GM12878 (cell line): ENCODE measurements around the gene SIGLEC6. TPM values are rescaled to one million over a fixed set of nuclear protein-coding genes. Genes with fewer than 3 reads are reported as not detected.

Experiments
- ATAC-seq: fragments of 200-7000 bp; cut with Tn5 transposase; 3 replicates; pipeline ENCODE4 v1.9.1; 2020; ENCODE audit warnings: mild to moderate bottlenecking, moderate library complexity
- BruUV-seq: library from RNA; stranded (reverse); fragments of 400-500 nt; replicated peaks from 2 replicates; lab custom pipeline; 2021; lab: Mats Ljungman, UMichigan
- CTCF ChIA-PET: fragments of 300-600 bp; sonication (Branson Sonifier 250); formaldehyde crosslinking; extraction: SDS; loops from one replicate; lab custom pipeline; 2021; ENCODE audit warnings: inconsistent platforms; lab: Yijun Ruan, JAX
- POLR2A ChIA-PET: fragments of 350-600 bp; formaldehyde crosslinking; extraction: SDS; loops from one replicate; lab custom pipeline; 2021; ENCODE audit warnings: inconsistent platforms; lab: Charles Lee
- RAD21 ChIA-PET: fragments of 300-600 bp; sonication (Branson Sonifier 250); formaldehyde crosslinking; loops from one replicate; lab custom pipeline; 2023; ENCODE audit warnings: antibody characterized with exemption; ENCODE audit not compliant: unreplicated experiment; lab: Charles Lee
- SMC1A ChIA-PET: fragments of 300-600 bp; sonication (Branson Sonifier 250); formaldehyde crosslinking; loops from one replicate; lab custom pipeline; 2023; ENCODE audit not compliant: unreplicated experiment, uncharacterized antibody; lab: Charles Lee
- DNase-seq: peaks from one replicate; pipeline ENCODE4 v3.0.0-alpha.2; 2011; ENCODE audit warnings: low read depth, low spot score
- FAIRE-seq: peaks from 3 replicates; lab custom pipeline; 2011; peaks lifted over from hg19 to GRCh38; lab: Jason Lieb, UNC
- H2AFZ ChIP-seq: 2 replicates; pipeline ENCODE4 v1.6.0; 2011; ENCODE audit warnings: low read depth, low read length, control low read depth; ENCODE audit not compliant: control insufficient read depth
- H3K27ac ChIP-seq: 2 replicates; pipeline ENCODE4 v1.5.1; 2011; ENCODE audit warnings: control low read depth; ENCODE audit not compliant: control insufficient read depth, insufficient read depth
- H3K27me3 ChIP-seq, 2 experiments: replicated peaks in 1 of 2; 2 replicates each; pipeline versions ENCODE4 v1.6.0 to v1.6.1; 2011; ENCODE audit warnings: low read length in 1 of 2; ENCODE audit not compliant: control insufficient read depth in 2 of 2, insufficient read depth in 2 of 2
- H3K36me3 ChIP-seq, 2 experiments: 2 replicates each; pipeline ENCODE4 v1.5.1; 2011; ENCODE audit warnings: low read length in 1 of 2; ENCODE audit not compliant: control insufficient read depth in 2 of 2, insufficient read depth in 2 of 2
- H3K4me1 ChIP-seq: 2 replicates; pipeline ENCODE4 v1.6.1; 2011; ENCODE audit warnings: mild to moderate bottlenecking, low read length, moderate library complexity, mixed read lengths; ENCODE audit not compliant: control insufficient read depth, insufficient read depth
- H3K4me2 ChIP-seq: 2 replicates; pipeline ENCODE4 v1.6.0; 2011; ENCODE audit warnings: control low read depth; ENCODE audit not compliant: control insufficient read depth, insufficient read depth
- H3K4me3 ChIP-seq: fragments of 200-600 bp; sonication (generic); 2 replicates; pipeline ENCODE4 v1.5.1; 2016
- H3K79me2 ChIP-seq: 2 replicates; pipeline ENCODE4 v1.6.0; 2011; ENCODE audit warnings: low read length; ENCODE audit not compliant: control insufficient read depth, insufficient read depth
- H3K9ac ChIP-seq: 2 replicates; pipeline ENCODE4 v1.8.0; 2011; ENCODE audit warnings: low read length, control low read depth, mixed read lengths; ENCODE audit not compliant: control insufficient read depth, insufficient read depth
- H3K9me3 ChIP-seq: replicated peaks from 3 replicates; pipeline ENCODE4 v1.5.1; 2011; ENCODE audit warnings: mild to moderate bottlenecking, low read length; ENCODE audit not compliant: control insufficient read depth, insufficient read depth
- H4K20me1 ChIP-seq: 2 replicates; pipeline ENCODE4 v1.6.0; 2011; ENCODE audit not compliant: control insufficient read depth, insufficient read depth
- ELK1 ChIP-seq: IDR thresholded peaks from 2 replicates; pipeline ENCODE4 v1.6.1; 2012; ENCODE audit warnings: low read depth, low read length, improper control_type of control experiment
- EP300 ChIP-seq, 2 experiments: fragments of 150-350 bp in 1 of 2; IDR thresholded peaks; 2 replicates each; pipeline ENCODE4 v1.6.1; 2011 to 2012; ENCODE audit warnings: low read depth in 2 of 2, low read length in 2 of 2, borderline replicate concordance in 1 of 2, improper control_type of control experiment in 1 of 2, inconsistent platforms in 1 of 2; ENCODE audit not compliant: control insufficient read depth in 1 of 2
- EZH2 ChIP-seq: IDR thresholded peaks from 2 replicates; pipeline ENCODE4 v1.6.1; 2012; ENCODE audit warnings: low read depth, mild to moderate bottlenecking, control low read depth, inconsistent platforms, low read length, borderline replicate concordance; ENCODE audit not compliant: control insufficient read depth
- IKZF1 ChIP-seq: fragments of 450-650 bp; conservative IDR thresholded peaks from 2 replicates; pipeline ENCODE4 v1.6.1; 2017; ENCODE audit warnings: antibody characterized with exemption, mild to moderate bottlenecking
- MXI1 ChIP-seq: fragments of 150-350 bp; IDR thresholded peaks from 2 replicates; pipeline ENCODE4 v1.6.1; 2011; ENCODE audit warnings: low read depth, mild to moderate bottlenecking, inconsistent platforms, low read length, improper control_type of control experiment
- NKRF ChIP-seq: fragments of 450-650 bp; conservative IDR thresholded peaks from 2 replicates; pipeline ENCODE4 v1.6.1; 2017; ENCODE audit warnings: mild to moderate bottlenecking, moderate library complexity
- TCF12 ChIP-seq: IDR thresholded peaks from 2 replicates; pipeline ENCODE4 v1.6.1; 2011; ENCODE audit warnings: low read depth, mild to moderate bottlenecking, low read length
- USF2 ChIP-seq: IDR thresholded peaks from 2 replicates; pipeline ENCODE4 v1.6.1; 2011; ENCODE audit warnings: low read depth, low read length, improper control_type of control experiment, borderline replicate concordance
- ZNF622 ChIP-seq: fragments of 450-650 bp; IDR thresholded peaks from 2 replicates; pipeline ENCODE4 v1.6.1; 2017; ENCODE audit warnings: mild to moderate bottlenecking, inconsistent platforms
- WGBS: methylation state at CpG from one replicate; pipeline ENCODE4 v1.1.6; 2016; ENCODE audit warnings: low lambda C conversion rate; ENCODE audit not compliant: insufficient replicate concordance, insufficient coverage; ENCODE audit errors: missing lambda C conversion rate; 5-methylcytosine and 5-hydroxymethylcytosine counted together
- in situ Hi-C: fragments of 300-500 bp; cut with MboI; formaldehyde crosslinking; loops from 9 replicates; pipeline ENCODE4 v1.14.3; 2018; ENCODE audit warnings: mixed read lengths
- intact Hi-C: fragments of 100-400 bp; cut with micrococcal nuclease; formaldehyde crosslinking; loops from one replicate; pipeline ENCODE4 v1.14.2; 2022; ENCODE audit not compliant: unreplicated experiment
- polyA plus RNA-seq, 11 experiments: library from polyadenylated mRNA; depleted of rRNA in 4 of 11; unstranded in 6 of 11; stranded (reverse) in 5 of 11; fragments of >200 nt; fragmentation: Nextera tagmentation in 4 of 11; fragmentation: Illumina TruSeq in 1 of 11; extraction: Ambion mirVana in 4 of 11; extraction: Trizol in 1 of 11; gene quantifications; 1 replicate in 1 of 11; 2 replicates in 10 of 11; pipeline versions ENCODE4 v1.2.1 to v1.2.3, GENCODE V29; 2011 to 2016; ENCODE audit warnings: inconsistent platforms in 2 of 11, missing spikeins in 2 of 11, low read depth in 1 of 11
- small RNA-seq: library from RNA; depleted of rRNA; stranded (forward); fragments of <200 nt; gene quantifications from one replicate; pipeline ENCODE3, GENCODE V24; 2014
- total RNA-seq, 4 experiments: library from RNA; depleted of rRNA in 3 of 4; stranded (reverse); fragments of >200 nt in 3 of 4; fragmentation: Illumina TruSeq in 1 of 4; extraction: Trizol in 1 of 4; gene quantifications; 2 replicates each; pipeline versions ENCODE4 v1.2.1 to v1.2.3, GENCODE V29; 2013 to 2021

SIGLEC6 gene
- total and polyA plus RNA-seq, 10 of the 15 experiments (the other 5 are each of a cell fraction or from before 2014, with no cell fraction given), result 0.08 to 0.40 (median 0.27) TPM; not detected in 2

- Histone ChIP-seq H3K4me1 (no peaks in the 10 kb centered on the region), H3K9me3 (no peaks in the 10 kb centered on the region), H3K4me3 (no peak overlapping the region), H3K27me3 (no peaks in the 10 kb centered on the region; a peak in 1 of 4 replicates), H3K27ac (no peak overlapping the region), H3K36me3 (no peaks in the 10 kb centered on the region), H2AFZ (no peak overlapping the region), H3K79me2 (no peaks in the 10 kb centered on the region), H3K9ac (no peak overlapping the region), H4K20me1 (no peaks in the 10 kb centered on the region; the same call in 1 of the 2 replicates), H3K4me2 (no peak overlapping the region)
- ChIA-PET CTCF (interaction anchor here (0.7 to 10.8 kb wide), 4 partner anchors 46 to 191 kb away, joined by 3 to 281 read pairs (median 4); partner anchors contain the start of genes SIGLEC10 and SIGLEC5), SMC1A (interaction anchor here (0.9 to 1.4 kb wide), 3 partner anchors 33 to 193 kb away, joined by 3 to 4 read pairs (median 4); no protein-coding TSS in a partner anchor), POLR2A (no interaction called here), RAD21 (interaction anchor here (2.6 kb wide), 1 partner anchor 189 kb away, joined by 5 read pairs; no protein-coding TSS in a partner anchor)
- intact Hi-C loops (no loop called here), in situ Hi-C loops (no loop called here)
- no peak for FAIRE-seq
- ATAC-seq, result no peak
- BruUV-seq, result no TSS peak
- TF ChIP-seq TCF12 (no peak), IKZF1 (no peak), MXI1 (no peak), USF2 (no peak), EP300 (IDR thresholded peaks at IDR 0.05; ENCODE audit: borderline replicate concordance in 1 of 2, control insufficient read depth in 1 of 2, low read depth in 2 of 2, low read length in 2 of 2) (no peak), ZNF622 (no peak), NKRF (no peak), EZH2 (no peak), ELK1 (no peak)
- no peak for DNase-seq
- 10% methylated on average over 4 of the region's 4 CpGs for WGBS
Measured at GRCh38 chr19:51467864-51468544, 63.5 kb downstream of the SIGLEC6 start.

Small RNAs within 50 kb of the gene (small RNA-seq; reads per million reads assigned to genes)
- gene AC020914.3, result not detected

Other genes with a start within 250 kb of the SIGLEC6 start
Only the 7 nearest of the 18 such genes appear.
- gene SIGLEC10, start 114.0 kb downstream of the SIGLEC6 start, total RNA-seq (2014; rRNA removed), result 11.3 and 13.0 TPM in 2 replicates
- 7.0 and 7.7 TPM in 2 replicates for gene SIGLEC10, start 114.0 kb downstream of the SIGLEC6 start, total RNA-seq (2014; rRNA removed; fragmentation: Illumina TruSeq; extraction: Trizol)
- 12.2 and 13.3 TPM in 2 replicates for gene SIGLEC10, start 114.0 kb downstream of the SIGLEC6 start, total RNA-seq (2021)
- gene SIGLEC10, start 114.0 kb downstream of the SIGLEC6 start, polyA plus RNA-seq (2011; rRNA removed), result 1.4 and 2.3 TPM in 2 replicates
- gene SIGLEC10, start 114.0 kb downstream of the SIGLEC6 start, polyA plus RNA-seq (2014; fragmentation: Illumina TruSeq; extraction: Trizol), result 13.0 and 16.8 TPM in 2 replicates
- gene SIGLEC10, start 114.0 kb downstream of the SIGLEC6 start, polyA plus RNA-seq (2014; fragmentation: Nextera tagmentation; extraction: Ambion mirVana), result 1 to 10 TPM; 2.5 to 3.0 TPM
- 12.9 and 14.8 TPM in 2 replicates for gene SIGLEC10, start 114.0 kb downstream of the SIGLEC6 start, polyA plus RNA-seq (2014; rRNA removed)
- 1 to 10 TPM; 7.5 to 7.9 TPM for gene SIGLEC10, start 114.0 kb downstream of the SIGLEC6 start, polyA plus RNA-seq (2016; fragmentation: Nextera tagmentation; extraction: Ambion mirVana)
- not detected in 2 replicates for gene SIGLEC8, start 73.2 kb downstream of the SIGLEC6 start, total RNA-seq (2014; rRNA removed)
- gene SIGLEC8, start 73.2 kb downstream of the SIGLEC6 start, total RNA-seq (2014; rRNA removed; fragmentation: Illumina TruSeq; extraction: Trizol), result not detected in 2 replicates
- gene SIGLEC8, start 73.2 kb downstream of the SIGLEC6 start, total RNA-seq (2021), result not detected in 2 replicates
- not detected in 2 replicates for gene SIGLEC8, start 73.2 kb downstream of the SIGLEC6 start, polyA plus RNA-seq (2011; rRNA removed)
- gene SIGLEC8, start 73.2 kb downstream of the SIGLEC6 start, polyA plus RNA-seq (2014; fragmentation: Illumina TruSeq; extraction: Trizol), result not detected in 2 replicates
- gene SIGLEC8, start 73.2 kb downstream of the SIGLEC6 start, polyA plus RNA-seq (2014; fragmentation: Nextera tagmentation; extraction: Ambion mirVana), result not detected
- not detected in 2 replicates for gene SIGLEC8, start 73.2 kb downstream of the SIGLEC6 start, polyA plus RNA-seq (2014; rRNA removed)
- not detected for gene SIGLEC8, start 73.2 kb downstream of the SIGLEC6 start, polyA plus RNA-seq (2016; fragmentation: Nextera tagmentation; extraction: Ambion mirVana)
- gene CEACAM18, start 53.1 kb downstream of the SIGLEC6 start, total RNA-seq (2014; rRNA removed), result not detected in 2 replicates
- not detected in 2 replicates for gene CEACAM18, start 53.1 kb downstream of the SIGLEC6 start, total RNA-seq (2014; rRNA removed; fragmentation: Illumina TruSeq; extraction: Trizol)
- gene CEACAM18, start 53.1 kb downstream of the SIGLEC6 start, total RNA-seq (2021), result not detected in 2 replicates
- not detected in 2 replicates for gene CEACAM18, start 53.1 kb downstream of the SIGLEC6 start, polyA plus RNA-seq (2011; rRNA removed)
- gene CEACAM18, start 53.1 kb downstream of the SIGLEC6 start, polyA plus RNA-seq (2014; fragmentation: Illumina TruSeq; extraction: Trizol), result not detected in 2 replicates
- gene CEACAM18, start 53.1 kb downstream of the SIGLEC6 start, polyA plus RNA-seq (2014; fragmentation: Nextera tagmentation; extraction: Ambion mirVana), result not detected
- not detected in 2 replicates for gene CEACAM18, start 53.1 kb downstream of the SIGLEC6 start, polyA plus RNA-seq (2014; rRNA removed)
- gene CEACAM18, start 53.1 kb downstream of the SIGLEC6 start, polyA plus RNA-seq (2016; fragmentation: Nextera tagmentation; extraction: Ambion mirVana), result not detected
- gene SIGLEC12, start 29.9 kb downstream of the SIGLEC6 start, total RNA-seq (2014; rRNA removed), result 0.06 and 0.11 TPM in 2 replicates
- gene SIGLEC12, start 29.9 kb downstream of the SIGLEC6 start, total RNA-seq (2014; rRNA removed; fragmentation: Illumina TruSeq; extraction: Trizol), result not detected in 2 replicates
- gene SIGLEC12, start 29.9 kb downstream of the SIGLEC6 start, total RNA-seq (2021), result 0.29 TPM in 1 of 2 replicates, not detected in the other
- gene SIGLEC12, start 29.9 kb downstream of the SIGLEC6 start, polyA plus RNA-seq (2011; rRNA removed), result 0.03 TPM in 1 of 2 replicates, not detected in the other
- 0.09 TPM in 1 of 2 replicates, not detected in the other for gene SIGLEC12, start 29.9 kb downstream of the SIGLEC6 start, polyA plus RNA-seq (2014; fragmentation: Illumina TruSeq; extraction: Trizol)
- gene SIGLEC12, start 29.9 kb downstream of the SIGLEC6 start, polyA plus RNA-seq (2014; fragmentation: Nextera tagmentation; extraction: Ambion mirVana), result not detected
- 0.06 and 0.11 TPM in 2 replicates for gene SIGLEC12, start 29.9 kb downstream of the SIGLEC6 start, polyA plus RNA-seq (2014; rRNA removed)
- under 1 TPM in 1 of 2 experiments, not detected in 1; 0.18 TPM for gene SIGLEC12, start 29.9 kb downstream of the SIGLEC6 start, polyA plus RNA-seq (2016; fragmentation: Nextera tagmentation; extraction: Ambion mirVana)
- gene ZNF175, start 39.6 kb upstream of the SIGLEC6 start, total RNA-seq (2014; rRNA removed), result 3.3 and 4.0 TPM in 2 replicates
- 7.0 and 7.1 TPM in 2 replicates for gene ZNF175, start 39.6 kb upstream of the SIGLEC6 start, total RNA-seq (2014; rRNA removed; fragmentation: Illumina TruSeq; extraction: Trizol)
- 12.0 and 12.8 TPM in 2 replicates for gene ZNF175, start 39.6 kb upstream of the SIGLEC6 start, total RNA-seq (2021)
- 9.0 and 12.9 TPM in 2 replicates for gene ZNF175, start 39.6 kb upstream of the SIGLEC6 start, polyA plus RNA-seq (2011; rRNA removed)
- gene ZNF175, start 39.6 kb upstream of the SIGLEC6 start, polyA plus RNA-seq (2014; fragmentation: Illumina TruSeq; extraction: Trizol), result 9.9 and 10.4 TPM in 2 replicates
- 1 to 10 TPM; 1.5 to 1.8 TPM for gene ZNF175, start 39.6 kb upstream of the SIGLEC6 start, polyA plus RNA-seq (2014; fragmentation: Nextera tagmentation; extraction: Ambion mirVana)
- gene ZNF175, start 39.6 kb upstream of the SIGLEC6 start, polyA plus RNA-seq (2014; rRNA removed), result 4.8 TPM in 2 replicates
- gene ZNF175, start 39.6 kb upstream of the SIGLEC6 start, polyA plus RNA-seq (2016; fragmentation: Nextera tagmentation; extraction: Ambion mirVana), result 1 to 10 TPM; 1.9 to 2.1 TPM
- gene SIGLEC5, start 98.7 kb upstream of the SIGLEC6 start, total RNA-seq (2014; rRNA removed), result 1.9 and 2.5 TPM in 2 replicates
- gene SIGLEC5, start 98.7 kb upstream of the SIGLEC6 start, total RNA-seq (2014; rRNA removed; fragmentation: Illumina TruSeq; extraction: Trizol), result 1.2 and 1.5 TPM in 2 replicates
- gene SIGLEC5, start 98.7 kb upstream of the SIGLEC6 start, total RNA-seq (2021), result 1.1 TPM in 1 of 2 replicates, not detected in the other
- gene SIGLEC5, start 98.7 kb upstream of the SIGLEC6 start, polyA plus RNA-seq (2011; rRNA removed), result 0.45 TPM in 1 of 2 replicates, not detected in the other
- gene SIGLEC5, start 98.7 kb upstream of the SIGLEC6 start, polyA plus RNA-seq (2014; fragmentation: Illumina TruSeq; extraction: Trizol), result 0.44 and 1.4 TPM in 2 replicates
- gene SIGLEC5, start 98.7 kb upstream of the SIGLEC6 start, polyA plus RNA-seq (2014; fragmentation: Nextera tagmentation; extraction: Ambion mirVana), result under 1 TPM; 0.05 to 0.06 TPM
- gene SIGLEC5, start 98.7 kb upstream of the SIGLEC6 start, polyA plus RNA-seq (2014; rRNA removed), result not detected in 2 replicates
- 1 to 10 TPM; 1.6 to 1.8 TPM for gene SIGLEC5, start 98.7 kb upstream of the SIGLEC6 start, polyA plus RNA-seq (2016; fragmentation: Nextera tagmentation; extraction: Ambion mirVana)
- 4.4 and 6.7 TPM in 2 replicates for gene SIGLEC14, start 115.2 kb upstream of the SIGLEC6 start, total RNA-seq (2014; rRNA removed)
- gene SIGLEC14, start 115.2 kb upstream of the SIGLEC6 start, total RNA-seq (2014; rRNA removed; fragmentation: Illumina TruSeq; extraction: Trizol), result 2.9 and 3.2 TPM in 2 replicates
- gene SIGLEC14, start 115.2 kb upstream of the SIGLEC6 start, total RNA-seq (2021), result 6.2 and 6.8 TPM in 2 replicates
- gene SIGLEC14, start 115.2 kb upstream of the SIGLEC6 start, polyA plus RNA-seq (2011; rRNA removed), result 0.72 and 1.6 TPM in 2 replicates
- 4.8 and 5.0 TPM in 2 replicates for gene SIGLEC14, start 115.2 kb upstream of the SIGLEC6 start, polyA plus RNA-seq (2014; fragmentation: Illumina TruSeq; extraction: Trizol)
- under 1 TPM; 0.57 to 0.82 TPM for gene SIGLEC14, start 115.2 kb upstream of the SIGLEC6 start, polyA plus RNA-seq (2014; fragmentation: Nextera tagmentation; extraction: Ambion mirVana)
- 4.4 and 4.6 TPM in 2 replicates for gene SIGLEC14, start 115.2 kb upstream of the SIGLEC6 start, polyA plus RNA-seq (2014; rRNA removed)
- gene SIGLEC14, start 115.2 kb upstream of the SIGLEC6 start, polyA plus RNA-seq (2016; fragmentation: Nextera tagmentation; extraction: Ambion mirVana), result 1 to 10 TPM; 7.1 to 8.4 TPM